ENCODE measurements around the gene EYA4. TPM values are rescaled to one million over a fixed set of nuclear protein-coding genes. Genes with fewer than 3 reads are reported as not detected.

EYA4 gene
- polyA plus RNA-seq, 2 donors = 0.02 to 0.04 TPM

- Histone ChIP-seq H3K9me3 (ENCODE audit: control insufficient read depth in 2 of 2, insufficient read depth in 1 of 2, low read depth in 1 of 2, low read length in 1 of 2) (peaks cover 0 to 7% of the 10 kb centered on the region in 2 donors), H3K4me1 (ENCODE audit: control insufficient read depth in 2 of 2, insufficient read depth in 2 of 2, low read length in 1 of 2) (no peaks in the 10 kb centered on the region), H3K27me3 (ENCODE audit: control insufficient read depth in 1 of 2, insufficient read depth in 2 of 2, low read length in 2 of 2) (no peaks in the 10 kb centered on the region), H3K4me3 (ENCODE audit: low read depth in 1 of 2, low read length in 2 of 2) (no peak overlapping the region), H3K27ac (ENCODE audit: low read depth in 2 of 2, low read length in 1 of 2) (no peak overlapping the region), H3K36me3 (ENCODE audit: control insufficient read depth in 2 of 2, insufficient read depth in 2 of 2, low read length in 1 of 2) (no peaks in the 10 kb centered on the region)
- WGBS, 2 donors = 40 to 54% methylated on average over 2 of the region's 2 CpGs
Observed at GRCh38 chr6:133423242-133423641, 182.1 kb downstream of the EYA4 start.

- Histone ChIP-seq H3K27me3 (ENCODE audit: control insufficient read depth in 1 of 2, insufficient read depth in 2 of 2, low read length in 2 of 2) (no peaks in the 10 kb centered on the region), H3K27ac (ENCODE audit: low read depth in 2 of 2, low read length in 1 of 2) (no peak overlapping the region), H3K4me3 (ENCODE audit: low read depth in 1 of 2, low read length in 2 of 2) (no peak overlapping the region), H3K4me1 (ENCODE audit: control insufficient read depth in 2 of 2, insufficient read depth in 2 of 2, low read length in 1 of 2) (no peaks in the 10 kb centered on the region), H3K36me3 (ENCODE audit: control insufficient read depth in 2 of 2, insufficient read depth in 2 of 2, low read length in 1 of 2) (no peaks in the 10 kb centered on the region), H3K9me3 (ENCODE audit: control insufficient read depth in 2 of 2, insufficient read depth in 1 of 2, low read depth in 1 of 2, low read length in 1 of 2) (peaks cover 0 to 7% of the 10 kb centered on the region in 2 donors)
- WGBS, 2 donors = 77% methylated on average over 5 of the region's 5 CpGs
Observed at GRCh38 chr6:133424359-133424758, 183.2 kb downstream of the EYA4 start.

GRCh38 chr6:133426038-133426437 lies 184.9 kb downstream of the EYA4 start:
- H3K27me3 ChIP-seq (ENCODE audit: control insufficient read depth in 1 of 2, insufficient read depth in 2 of 2, low read length in 2 of 2) = no peaks in the 10 kb centered on the region
- no peaks in the 10 kb centered on the region for H3K36me3 ChIP-seq (ENCODE audit: control insufficient read depth in 2 of 2, insufficient read depth in 2 of 2, low read length in 1 of 2)
- no peak overlapping the region for H3K4me3 ChIP-seq (ENCODE audit: low read depth in 1 of 2, low read length in 2 of 2)
- H3K27ac ChIP-seq (ENCODE audit: low read depth in 2 of 2, low read length in 1 of 2) = no peak overlapping the region
- peaks cover 0 to 7% of the 10 kb centered on the region in 2 donors for H3K9me3 ChIP-seq (ENCODE audit: control insufficient read depth in 2 of 2, insufficient read depth in 1 of 2, low read depth in 1 of 2, low read length in 1 of 2)
- 84 to 88% methylated on average over 3 of the region's 3 CpGs for WGBS, 2 donors
- H3K4me1 ChIP-seq (ENCODE audit: control insufficient read depth in 2 of 2, insufficient read depth in 2 of 2, low read length in 1 of 2) = no peaks in the 10 kb centered on the region

GRCh38 chr6:133428295-133428694 lies 187.1 kb downstream of the EYA4 start:
- 69 to 72% methylated on average over 3 of the region's 3 CpGs for WGBS, 2 donors
- no peaks in the 10 kb centered on the region for H3K4me1 ChIP-seq (ENCODE audit: control insufficient read depth in 2 of 2, insufficient read depth in 2 of 2, low read length in 1 of 2)
- H3K36me3 ChIP-seq (ENCODE audit: control insufficient read depth in 2 of 2, insufficient read depth in 2 of 2, low read length in 1 of 2) = no peaks in the 10 kb centered on the region
- H3K4me3 ChIP-seq (ENCODE audit: low read depth in 1 of 2, low read length in 2 of 2) = no peak overlapping the region
- H3K9me3 ChIP-seq (ENCODE audit: control insufficient read depth in 2 of 2, insufficient read depth in 1 of 2, low read depth in 1 of 2, low read length in 1 of 2) = peaks cover 0 to 7% of the 10 kb centered on the region in 2 donors
- no peaks in the 10 kb centered on the region for H3K27me3 ChIP-seq (ENCODE audit: control insufficient read depth in 1 of 2, insufficient read depth in 2 of 2, low read length in 2 of 2)
- H3K27ac ChIP-seq (ENCODE audit: low read depth in 2 of 2, low read length in 1 of 2) = no peak overlapping the region

- no peaks in the 10 kb centered on the region for H3K27me3 ChIP-seq (ENCODE audit: control insufficient read depth in 1 of 2, insufficient read depth in 2 of 2, low read length in 2 of 2)
- no peak overlapping the region for H3K4me3 ChIP-seq (ENCODE audit: low read depth in 1 of 2, low read length in 2 of 2)
- no peaks in the 10 kb centered on the region for H3K4me1 ChIP-seq (ENCODE audit: control insufficient read depth in 2 of 2, insufficient read depth in 2 of 2, low read length in 1 of 2)
- no peaks in the 10 kb centered on the region for H3K9me3 ChIP-seq (ENCODE audit: control insufficient read depth in 2 of 2, insufficient read depth in 1 of 2, low read depth in 1 of 2, low read length in 1 of 2)
- H3K27ac ChIP-seq (ENCODE audit: low read depth in 2 of 2, low read length in 1 of 2) = no peak overlapping the region
- H3K36me3 ChIP-seq (ENCODE audit: control insufficient read depth in 2 of 2, insufficient read depth in 2 of 2, low read length in 1 of 2) = no peaks in the 10 kb centered on the region
Observed at GRCh38 chr6:133430530-133430929, 189.4 kb downstream of the EYA4 start.

GRCh38 chr6:133431031-133431430 lies 189.9 kb downstream of the EYA4 start:
- no peak overlapping the region for H3K4me3 ChIP-seq (ENCODE audit: low read depth in 1 of 2, low read length in 2 of 2)
- no peak overlapping the region for H3K27ac ChIP-seq (ENCODE audit: low read depth in 2 of 2, low read length in 1 of 2)
- no peaks in the 10 kb centered on the region for H3K27me3 ChIP-seq (ENCODE audit: control insufficient read depth in 1 of 2, insufficient read depth in 2 of 2, low read length in 2 of 2)
- H3K36me3 ChIP-seq (ENCODE audit: control insufficient read depth in 2 of 2, insufficient read depth in 2 of 2, low read length in 1 of 2) = no peaks in the 10 kb centered on the region
- H3K9me3 ChIP-seq (ENCODE audit: control insufficient read depth in 2 of 2, insufficient read depth in 1 of 2, low read depth in 1 of 2, low read length in 1 of 2) = no peaks in the 10 kb centered on the region
- H3K4me1 ChIP-seq (ENCODE audit: control insufficient read depth in 2 of 2, insufficient read depth in 2 of 2, low read length in 1 of 2) = no peaks in the 10 kb centered on the region

- Histone ChIP-seq H3K4me1 (ENCODE audit: control insufficient read depth in 2 of 2, insufficient read depth in 2 of 2, low read length in 1 of 2) (no peaks in the 10 kb centered on the region), H3K27me3 (ENCODE audit: control insufficient read depth in 1 of 2, insufficient read depth in 2 of 2, low read length in 2 of 2) (no peaks in the 10 kb centered on the region)
- 56 to 60% methylated on average over 9 of the region's 9 CpGs for WGBS, 2 donors
Observed at GRCh38 chr6:133432021-133432989, 191.1 kb downstream of the EYA4 start.

GRCh38 chr6:133435065-133435728 lies 194.0 kb downstream of the EYA4 start:
- WGBS, 2 donors = 56 to 58% methylated on average over 7 of the region's 7 CpGs
- no peak overlapping the region for H3K27ac ChIP-seq (ENCODE audit: low read depth in 2 of 2, low read length in 1 of 2)
- no peaks in the 10 kb centered on the region for H3K4me1 ChIP-seq (ENCODE audit: control insufficient read depth in 2 of 2, insufficient read depth in 2 of 2, low read length in 1 of 2)
- no peaks in the 10 kb centered on the region for H3K36me3 ChIP-seq (ENCODE audit: control insufficient read depth in 2 of 2, insufficient read depth in 2 of 2, low read length in 1 of 2)
- H3K4me3 ChIP-seq (ENCODE audit: low read depth in 1 of 2, low read length in 2 of 2) = no peak overlapping the region
- H3K27me3 ChIP-seq (ENCODE audit: control insufficient read depth in 1 of 2, insufficient read depth in 2 of 2, low read length in 2 of 2) = no peaks in the 10 kb centered on the region
- H3K9me3 ChIP-seq (ENCODE audit: control insufficient read depth in 2 of 2, insufficient read depth in 1 of 2, low read depth in 1 of 2, low read length in 1 of 2) = no peaks in the 10 kb centered on the region

More at GRCh38 chr6:133432021-133432989, 191.1 kb downstream of the EYA4 start:
- no peak overlapping the region for H3K4me3 ChIP-seq (ENCODE audit: low read depth in 1 of 2, low read length in 2 of 2)
- no peak overlapping the region for H3K27ac ChIP-seq (ENCODE audit: low read depth in 2 of 2, low read length in 1 of 2)
- no peaks in the 10 kb centered on the region for H3K9me3 ChIP-seq (ENCODE audit: control insufficient read depth in 2 of 2, insufficient read depth in 1 of 2, low read depth in 1 of 2, low read length in 1 of 2)
- H3K36me3 ChIP-seq (ENCODE audit: control insufficient read depth in 2 of 2, insufficient read depth in 2 of 2, low read length in 1 of 2) = no peaks in the 10 kb centered on the region

- Histone ChIP-seq H3K27me3 (ENCODE audit: control insufficient read depth in 1 of 2, insufficient read depth in 2 of 2, low read length in 2 of 2) (no peaks in the 10 kb centered on the region), H3K36me3 (ENCODE audit: control insufficient read depth in 2 of 2, insufficient read depth in 2 of 2, low read length in 1 of 2) (no peaks in the 10 kb centered on the region), H3K4me1 (ENCODE audit: control insufficient read depth in 2 of 2, insufficient read depth in 2 of 2, low read length in 1 of 2) (no peaks in the 10 kb centered on the region), H3K27ac (ENCODE audit: low read depth in 2 of 2, low read length in 1 of 2) (no peak overlapping the region), H3K4me3 (ENCODE audit: low read depth in 1 of 2, low read length in 2 of 2) (no peak overlapping the region), H3K9me3 (ENCODE audit: control insufficient read depth in 2 of 2, insufficient read depth in 1 of 2, low read depth in 1 of 2, low read length in 1 of 2) (no peaks in the 10 kb centered on the region)
- 17 to 24% methylated on average over 1 of the region's 1 CpG for WGBS, 2 donors
Observed at GRCh38 chr6:133436652-133437051, 195.5 kb downstream of the EYA4 start.

Data from esophagus (tissue), 2 donors.